Left colon (tissue), 2 donors: ENCODE data around the gene HNRNPUL1. TPM values are rescaled to one million over a fixed set of nuclear protein-coding genes. Genes with fewer than 3 reads are reported as not detected.

Source experiments
- ATAC-seq: fragments of 200-7000 bp; cut with Tn5 transposase; one replicate; pipeline ENCODE4 v1.9.1; 2020; ENCODE audit warnings: mild to moderate bottlenecking, moderate library complexity
- DNase-seq, 2 donors: peaks; one replicate each; pipeline ENCODE4 v3.0.0-alpha.2; 2020
- intact Hi-C, 2 donors: fragments of 100-400 bp; cut with DNase I in 1 of 2; cut with micrococcal nuclease in 1 of 2; formaldehyde crosslinking; loops; one replicate each; pipeline versions ENCODE4 v1.11.2 to v1.14.0; 2022; cut with DNase I, micrococcal nuclease
- total RNA-seq, 2 donors: library from RNA; stranded (reverse); fragmentation: NEBNext Ultra II Directional; extraction: Animal tissue kit (Norgen Biotek cat#: 25700); gene quantifications; one replicate each; pipeline ENCODE4 v1.2.1, GENCODE V29; 2021
- donor health status: DM: no; HTN: no; CAD: no.
- donor health status: DM: yes; HTN: yes; CAD: no.

Gene HNRNPUL1
- total RNA-seq, 2 donors from 2014 or later: 162 to 172 TPM

DNA sequence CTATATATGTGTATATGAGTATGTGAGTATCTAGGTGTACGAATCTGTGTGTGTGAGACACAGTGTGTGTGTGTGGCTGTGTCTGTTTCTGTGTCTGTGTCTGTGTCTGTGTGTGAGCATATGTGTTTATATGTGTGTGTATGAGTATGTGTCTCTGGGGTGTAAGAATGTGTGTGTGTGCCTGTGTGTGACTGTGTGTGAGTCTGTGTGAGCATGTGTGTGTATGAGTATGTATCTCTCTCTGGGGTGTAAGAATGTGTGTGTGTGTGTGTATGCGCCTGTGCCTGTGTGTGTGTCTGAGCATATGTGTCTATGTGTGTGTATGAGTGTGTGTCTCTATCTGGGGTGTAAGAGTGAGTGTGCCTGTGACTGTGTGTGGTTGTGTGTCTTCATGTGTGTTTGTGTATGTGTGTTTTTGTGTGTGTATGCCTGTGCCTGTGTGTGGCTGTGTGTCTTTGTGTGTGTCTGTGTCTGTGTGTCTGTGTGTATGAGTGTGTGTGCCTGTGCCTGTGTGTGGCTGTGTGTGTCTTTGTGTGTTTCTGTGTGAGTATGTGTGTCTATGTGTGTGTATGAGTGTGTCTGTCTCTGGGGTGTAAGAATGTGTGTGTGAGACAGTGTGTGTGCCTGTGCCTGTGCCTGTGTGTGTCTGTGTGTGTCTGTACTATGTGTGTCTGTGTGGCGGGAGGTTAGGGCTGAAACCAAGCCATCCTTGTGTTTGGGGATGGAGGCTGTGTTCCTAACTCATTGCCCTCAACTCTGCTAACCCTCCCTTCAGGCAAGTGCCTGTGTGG, 33.9 kb upstream of the HNRNPUL1 start:
- ATAC-seq: no peak
- intact Hi-C loops: no loop called here
- no peak for DNase-seq

DNA sequence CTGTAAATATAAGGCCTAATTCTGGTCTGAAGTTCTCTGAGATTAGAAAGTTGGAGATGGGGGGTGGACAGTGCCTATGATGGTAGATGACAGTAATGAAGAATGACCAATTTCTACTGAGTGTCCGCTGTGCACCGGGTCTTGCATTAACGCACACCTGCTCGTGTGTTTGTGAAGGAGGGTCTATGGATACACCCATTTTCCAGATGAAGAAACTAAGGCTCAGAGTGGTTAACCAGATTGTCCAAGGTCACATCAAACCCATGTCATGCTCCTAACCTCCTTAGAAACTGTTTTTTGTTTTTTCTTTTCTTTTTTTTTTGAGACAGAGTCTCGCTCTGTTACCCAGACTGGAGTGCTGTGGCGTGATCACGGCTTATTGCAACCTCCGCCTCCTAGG, 31.5 kb upstream of the HNRNPUL1 start:
- intact Hi-C loops: no loop called here
- DNase-seq (no peak), ATAC-seq (no peak)

DNA sequence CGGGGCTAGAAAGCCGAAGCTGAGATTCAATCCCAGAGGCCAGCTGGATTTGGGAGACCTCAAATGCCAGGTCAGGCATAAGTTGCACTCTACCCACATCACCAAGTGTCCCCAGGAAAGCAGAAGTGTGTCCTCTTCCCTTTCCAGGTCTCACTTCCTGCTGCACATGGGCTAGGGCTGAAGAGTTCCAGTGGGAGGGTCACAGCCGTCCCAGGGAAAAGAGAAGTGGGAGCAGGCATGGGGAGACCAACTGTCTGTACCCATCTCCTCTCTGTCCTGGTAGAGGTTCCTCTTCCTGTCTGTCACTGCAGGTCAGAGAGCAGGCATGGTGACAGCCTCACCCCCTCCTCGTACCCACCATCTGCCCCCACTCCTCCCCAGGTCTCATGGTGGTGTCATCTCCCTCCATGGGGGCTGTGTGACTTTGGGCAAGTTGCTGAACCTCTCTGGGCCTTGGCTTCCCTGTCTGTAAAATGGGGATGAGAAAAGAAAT, 30.4 kb upstream of the HNRNPUL1 start:
- DNase-seq (peak in 1 of 2 donors; percentile 51), ATAC-seq (peak; percentile 38)
- intact Hi-C loops: no loop called here

DNA sequence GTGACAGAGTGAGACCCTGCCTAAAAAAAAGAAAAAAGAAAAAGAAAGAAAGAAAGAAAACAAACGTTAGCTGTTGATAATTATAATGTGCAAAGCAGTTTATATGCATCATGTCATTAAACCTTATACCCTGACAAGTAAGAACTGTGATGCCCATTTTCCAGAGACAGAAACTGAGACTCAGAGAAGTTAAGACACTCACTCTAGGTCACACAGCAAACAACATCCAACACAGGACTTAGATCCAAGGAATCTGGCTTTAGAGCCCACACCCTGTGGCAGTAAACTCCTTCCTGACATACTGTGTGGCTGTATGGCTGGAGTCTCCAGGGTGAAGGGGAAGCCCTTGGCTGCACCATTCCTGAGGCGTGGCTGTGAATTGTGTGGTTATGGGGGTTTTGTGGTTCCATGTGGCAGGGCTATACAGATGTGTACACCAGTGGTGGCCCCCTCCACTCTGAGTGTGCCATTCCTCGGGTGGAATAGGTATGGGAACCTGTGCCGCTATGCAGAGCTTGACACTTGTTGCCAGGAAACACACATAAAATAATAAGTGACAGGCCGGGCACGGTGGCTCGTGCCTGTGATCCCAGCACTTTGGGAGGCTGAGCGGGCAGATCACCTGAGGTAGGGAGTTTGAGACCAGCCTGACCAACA, 29.5 kb upstream of the HNRNPUL1 start:
- intact Hi-C loops: no loop called here
- DNase-seq (no peak), ATAC-seq (no peak)

DNA sequence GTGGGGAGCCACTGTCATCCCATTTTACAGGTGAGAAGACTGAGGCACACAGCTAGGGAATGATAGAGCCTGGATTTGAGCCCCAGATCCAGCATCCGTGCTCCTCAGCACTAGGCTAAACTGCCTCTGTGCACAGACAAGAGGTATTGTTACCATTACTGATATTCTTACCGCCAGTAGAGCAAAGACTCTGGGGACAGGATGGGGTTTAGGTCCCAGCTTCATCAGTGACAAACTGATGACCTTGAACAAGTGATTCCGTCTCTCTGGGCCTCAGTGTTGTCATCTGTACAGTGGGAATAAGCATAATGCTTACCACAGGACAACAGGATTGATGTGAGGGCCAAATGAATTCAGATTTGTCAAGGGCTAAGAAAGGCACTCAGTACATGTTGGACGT, 28.7 kb upstream of the HNRNPUL1 start:
- DNase-seq (no peak), ATAC-seq (no peak)

DNA sequence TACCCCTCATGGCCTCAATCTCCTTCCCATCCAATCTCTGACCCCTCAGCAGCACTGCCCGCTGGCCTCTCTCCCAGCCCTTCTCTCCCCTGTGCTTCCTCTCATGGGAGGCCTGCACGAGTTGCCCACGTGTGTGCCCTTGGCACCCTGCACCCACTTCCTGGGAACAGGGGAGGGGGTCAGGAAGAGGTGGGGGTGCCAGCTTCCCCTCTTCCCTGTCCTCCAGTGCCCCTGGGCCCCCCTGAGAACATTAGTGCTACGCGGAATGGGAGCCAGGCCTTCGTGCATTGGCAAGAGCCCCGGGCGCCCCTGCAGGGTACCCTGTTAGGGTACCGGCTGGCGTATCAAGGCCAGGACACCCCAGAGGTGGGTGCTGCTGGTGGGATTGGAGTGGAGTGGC, 25.9 kb upstream of the HNRNPUL1 start:
- ATAC-seq: no peak
- no peak for DNase-seq
- intact Hi-C loops: no loop called here

More for the DNA sequence above, 28.7 kb upstream of the HNRNPUL1 start:
- intact Hi-C loops: no loop called here

DNA sequence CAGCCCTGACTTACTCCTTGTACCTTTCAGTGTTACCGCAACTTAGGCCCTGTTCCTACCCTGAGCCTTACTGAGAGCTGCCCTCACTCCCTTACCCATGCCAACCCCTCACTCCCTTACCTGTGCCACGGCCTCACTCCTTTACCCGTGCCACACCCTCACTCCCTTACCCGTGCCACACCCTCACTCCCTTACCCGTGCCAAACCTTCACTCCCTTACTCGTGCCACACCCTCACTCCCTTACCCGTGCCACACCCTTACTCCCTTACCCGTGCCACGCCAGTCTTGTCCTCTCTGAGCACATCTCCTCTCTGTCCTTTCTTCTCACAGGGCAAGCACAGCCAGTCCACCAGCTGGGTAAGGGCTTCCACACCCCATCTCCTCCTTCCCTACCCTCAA, 24.8 kb upstream of the HNRNPUL1 start:
- intact Hi-C loops: no loop called here
- DNase-seq: no peak
- peak; percentile 65 for ATAC-seq

DNA sequence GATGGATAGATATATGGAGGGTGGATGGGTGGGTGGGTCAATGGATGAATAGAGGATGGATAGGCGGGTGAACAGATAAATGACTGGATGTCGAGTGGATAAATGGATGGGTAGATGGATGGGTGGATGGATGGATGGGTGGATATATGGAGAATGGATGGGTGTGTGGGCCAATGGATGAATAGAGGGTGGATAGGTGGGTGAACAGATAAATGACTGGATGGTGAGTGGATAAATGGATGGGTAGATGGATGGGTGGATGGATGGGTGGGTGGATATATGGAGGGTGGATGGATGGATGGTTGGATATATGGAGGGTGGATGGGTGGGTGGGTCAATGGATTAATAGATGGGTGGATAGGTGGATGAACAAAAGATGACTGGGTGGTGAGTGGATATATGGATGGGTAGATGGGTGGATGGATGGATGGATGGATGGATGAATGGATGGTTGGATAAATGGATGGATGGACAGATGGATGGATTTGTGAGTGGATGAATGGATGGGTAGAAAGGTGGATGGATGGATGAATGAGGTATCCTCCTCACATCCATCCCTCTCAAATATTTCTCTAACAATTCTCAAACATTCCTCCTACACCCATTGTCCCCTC, 24.1 kb upstream of the HNRNPUL1 start:
- no peak for DNase-seq
- intact Hi-C loops: no loop called here

DNA sequence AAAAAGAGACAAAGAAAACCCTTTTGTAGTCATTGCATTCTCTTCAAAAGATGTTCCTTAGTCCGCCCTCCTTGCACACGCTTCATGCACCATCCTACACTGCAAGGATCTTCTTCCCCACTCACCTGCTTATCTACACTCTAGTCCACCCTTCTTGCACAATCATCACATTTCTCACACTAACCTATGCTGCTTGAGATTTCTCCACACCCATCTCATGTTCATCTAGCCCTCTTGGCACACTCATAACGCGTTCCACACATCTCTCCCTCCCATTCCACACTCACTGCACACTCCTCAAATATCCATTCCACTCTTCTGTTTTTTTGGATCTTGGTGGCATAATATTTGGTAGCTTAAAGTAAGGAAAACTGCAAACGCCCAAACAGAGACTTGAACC, 22.3 kb upstream of the HNRNPUL1 start:
- ATAC-seq (no peak), DNase-seq (no peak)
- intact Hi-C loops: no loop called here

More for the DNA sequence above, 24.1 kb upstream of the HNRNPUL1 start:
- ATAC-seq: no peak

DNA sequence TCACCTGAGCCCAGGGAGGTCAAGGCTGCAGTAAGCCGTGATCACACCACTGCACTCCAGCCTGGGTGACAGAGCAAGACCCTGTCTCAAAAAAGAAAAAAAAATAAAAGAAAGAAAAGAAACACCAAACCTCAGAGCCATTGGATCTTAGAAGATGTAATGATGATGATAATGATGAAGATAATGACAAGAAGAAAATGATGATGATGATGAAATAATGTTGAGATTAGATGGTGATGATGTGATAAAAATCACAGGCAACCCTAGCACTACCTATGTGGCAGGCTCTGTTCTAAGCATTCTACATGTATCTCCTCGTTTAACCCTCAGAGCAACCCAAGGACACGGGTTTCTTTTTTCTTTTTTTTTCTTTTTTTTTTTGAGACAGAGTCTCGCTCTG, 20.1 kb upstream of the HNRNPUL1 start:
- DNase-seq: no peak
- intact Hi-C loops: no loop called here

DNA sequence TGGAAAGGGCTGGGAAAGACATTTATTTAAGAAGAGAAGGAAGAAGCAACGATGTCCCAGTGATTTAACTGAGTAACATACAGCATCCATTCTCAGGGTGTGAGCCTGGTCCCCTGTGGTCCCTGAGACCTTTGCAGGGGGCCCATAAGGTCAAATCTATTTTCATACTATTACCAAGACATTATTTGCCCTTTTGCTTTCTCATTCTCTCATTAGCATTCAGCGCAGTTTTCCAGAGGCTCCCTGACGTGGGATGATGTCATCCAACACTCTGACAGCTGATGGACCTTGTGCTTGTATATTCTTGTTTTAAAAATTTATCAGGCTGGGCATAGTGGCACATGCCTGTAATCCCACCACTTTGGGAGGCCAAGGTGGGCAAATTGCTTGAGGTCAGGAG, 18.3 kb upstream of the HNRNPUL1 start:
- DNase-seq (no peak), ATAC-seq (no peak)
- intact Hi-C loops: no loop called here

More for the DNA sequence above, 20.1 kb upstream of the HNRNPUL1 start:
- ATAC-seq: no peak

DNA sequence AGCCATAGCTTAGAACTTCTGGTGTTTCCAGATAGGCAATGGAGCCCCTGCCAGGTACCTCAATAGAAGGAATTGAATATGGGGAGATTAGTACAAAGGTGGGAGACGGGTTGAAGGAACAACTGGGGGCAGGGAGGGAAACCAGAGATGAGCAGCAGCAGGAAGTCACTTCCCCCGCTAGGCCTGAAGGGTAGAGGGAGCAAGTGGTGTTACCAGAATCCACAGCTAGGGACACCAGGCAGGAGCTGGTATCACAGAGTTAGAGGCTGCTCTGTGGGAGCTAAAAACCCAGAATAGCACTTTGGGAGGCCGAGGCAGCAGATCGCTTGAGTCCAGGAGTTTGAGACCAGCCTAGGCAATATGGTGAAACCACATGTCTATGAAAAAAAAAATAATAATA, 15.3 kb upstream of the HNRNPUL1 start:
- DNase-seq (no peak), ATAC-seq (no peak)
- intact Hi-C loops: no loop called here

DNA sequence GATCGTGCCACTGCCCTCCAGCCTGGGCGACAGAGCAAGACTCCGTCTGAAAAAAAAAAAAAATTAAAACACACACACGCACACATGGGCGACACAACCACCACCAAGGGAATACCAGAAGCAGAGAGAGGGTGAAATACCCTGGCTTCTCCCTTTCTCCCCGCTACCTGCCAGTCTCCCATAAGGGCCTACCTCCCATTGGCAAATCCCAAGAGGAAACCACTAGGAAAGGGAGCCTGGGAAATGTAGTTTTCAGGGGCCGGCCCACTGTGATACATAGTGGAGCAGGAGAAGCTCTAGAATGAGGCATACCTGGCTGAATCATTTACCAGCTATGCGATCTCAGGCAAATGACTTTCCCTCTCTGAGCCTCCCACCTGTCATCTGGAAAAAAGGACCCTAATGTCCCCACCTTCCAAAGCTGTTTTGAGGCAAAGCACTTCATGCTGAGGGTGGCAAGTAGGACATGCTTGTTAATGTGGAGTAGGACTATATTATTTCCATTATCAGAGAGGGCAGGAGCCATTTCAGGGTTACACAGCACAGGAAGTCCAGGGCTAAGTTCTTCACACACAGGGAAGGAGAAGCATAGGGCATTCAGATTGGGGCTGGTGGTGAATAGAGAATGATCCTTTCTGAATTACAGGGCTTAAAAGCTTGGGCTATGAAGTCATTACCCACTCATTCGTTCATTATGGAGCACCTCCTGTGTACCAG, 14.3 kb upstream of the HNRNPUL1 start:
- DNase-seq: no peak
- ATAC-seq: no peak
- intact Hi-C loops: loop anchor here in 1 of 2 donors (10.0 kb wide), 1 partner anchor 45 kb away; no protein-coding TSS in a partner anchor

DNA sequence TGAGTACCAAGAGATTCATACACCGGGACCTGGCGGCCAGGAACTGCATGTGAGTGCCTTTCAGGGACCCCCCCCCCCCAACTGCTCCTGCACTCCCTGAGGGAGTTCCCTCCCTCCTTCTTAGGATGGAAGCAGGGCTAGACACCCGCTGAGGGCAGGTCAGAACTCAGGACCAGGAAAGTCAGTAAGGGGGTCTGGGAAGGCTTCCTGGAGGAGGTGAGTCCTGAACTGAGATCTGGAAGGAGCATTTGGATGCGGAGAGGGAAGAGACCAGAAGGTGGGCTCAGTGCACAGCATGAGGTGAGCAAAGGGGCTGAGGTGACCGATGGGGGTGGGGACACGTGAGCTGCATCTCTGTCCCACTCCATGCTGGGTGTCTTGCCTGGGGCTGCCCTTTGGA, 10.5 kb upstream of the HNRNPUL1 start:
- DNase-seq: no peak
- intact Hi-C loops: loop anchor here in 1 of 2 donors (10.0 kb wide), 1 partner anchor 49 kb away; no protein-coding TSS in a partner anchor
- ATAC-seq: no peak

DNA sequence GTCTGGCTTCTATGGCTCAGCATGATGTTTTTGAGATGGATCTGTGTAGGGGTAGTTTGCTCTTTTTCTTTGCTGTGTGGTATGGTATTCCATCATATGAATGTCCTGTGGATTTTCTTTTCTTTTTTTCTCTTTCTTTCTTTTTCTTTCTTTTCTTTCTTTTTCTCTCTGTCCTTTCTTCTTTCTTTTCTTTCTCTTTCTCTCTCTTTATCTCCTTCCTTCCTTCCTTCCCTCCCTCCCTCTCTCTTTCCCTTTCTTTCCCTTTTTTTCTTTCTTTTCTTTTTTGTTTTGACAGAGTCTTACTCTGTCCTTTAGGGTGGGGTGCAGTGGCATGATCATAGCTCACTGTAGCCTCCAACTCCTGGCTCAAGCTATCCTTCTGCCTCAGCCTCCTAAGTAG, 9.0 kb upstream of the HNRNPUL1 start:
- intact Hi-C loops: loop anchor here in 1 of 2 donors (10.0 kb wide), 1 partner anchor 50 kb away; no protein-coding TSS in a partner anchor
- DNase-seq (no peak), ATAC-seq (no peak)

DNA sequence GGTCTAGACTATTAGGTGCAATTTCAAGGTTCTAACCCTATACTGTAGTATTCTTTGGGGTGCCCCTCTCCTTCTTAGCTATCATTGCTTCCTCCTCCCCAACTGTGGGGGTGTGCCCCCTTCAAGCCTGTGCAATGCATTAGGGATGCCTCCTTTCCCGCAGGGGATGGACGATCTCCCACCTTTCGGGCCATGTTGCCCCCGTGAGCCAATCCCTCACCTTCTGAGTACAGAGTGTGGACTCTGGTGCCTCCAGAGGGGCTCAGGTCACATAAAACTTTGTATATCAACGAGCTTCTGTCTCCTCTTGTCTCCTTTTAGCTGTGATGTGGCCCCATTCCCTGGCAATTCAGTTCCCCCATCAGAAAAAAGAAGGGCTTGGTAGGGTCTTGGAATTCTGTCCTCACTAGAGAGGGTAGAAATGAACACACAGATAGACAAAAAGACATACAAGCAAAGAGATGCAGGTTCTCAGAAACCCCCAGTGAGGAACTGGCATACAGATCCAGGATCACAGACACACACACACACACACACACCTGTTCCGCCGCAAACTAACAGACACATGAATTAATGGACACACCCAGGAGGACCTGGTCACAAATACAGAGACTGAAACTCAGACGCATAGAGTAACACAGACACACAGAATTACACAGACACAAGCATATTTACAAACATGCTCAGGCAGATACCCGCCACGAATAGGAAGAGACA, 2.5 kb upstream of the HNRNPUL1 start:
- ATAC-seq (no peak), DNase-seq (peak; percentile 33 to 40)
- intact Hi-C loops: loop anchor here in 1 of 2 donors (5.0 kb wide), 1 partner anchor 59 kb away; no protein-coding TSS in a partner anchor

DNA sequence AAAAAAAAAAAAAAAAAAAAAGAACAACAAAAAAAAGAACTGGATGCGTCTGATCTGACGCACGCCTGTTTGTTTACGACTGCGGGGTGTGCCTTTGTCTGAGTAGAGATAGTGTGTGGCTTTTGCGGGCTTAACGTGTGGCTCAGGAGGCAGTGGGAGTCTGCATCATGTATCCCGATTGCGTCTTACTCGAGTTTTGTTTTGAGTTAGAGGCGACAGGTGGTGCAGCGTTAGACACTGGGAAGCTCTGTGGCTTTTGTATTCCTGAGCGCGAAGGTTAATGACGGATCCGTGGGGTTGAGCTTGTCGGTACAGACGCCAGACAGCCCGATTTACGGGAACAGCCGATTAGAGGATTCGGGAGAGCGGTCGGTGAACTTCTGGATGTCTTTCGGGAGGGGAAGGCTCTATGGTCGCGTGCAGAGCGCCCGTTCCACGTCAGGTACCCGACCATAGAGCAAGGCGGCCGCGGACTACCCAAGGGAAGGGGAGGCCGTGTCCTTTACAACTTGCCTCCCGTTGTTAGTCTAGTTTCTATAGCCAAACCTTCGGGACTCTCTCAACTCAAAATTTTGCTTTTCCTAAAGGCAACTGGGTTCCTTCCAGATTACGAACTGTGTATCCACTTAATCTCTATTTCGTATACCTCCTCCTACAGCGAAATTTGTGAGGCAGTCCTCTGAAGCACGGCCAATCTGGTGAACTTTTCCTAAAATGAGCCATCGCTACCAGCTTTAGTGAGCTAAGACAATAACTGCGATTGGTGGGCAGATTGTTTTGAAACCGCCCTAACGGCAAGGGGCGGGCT, 926 bp upstream of the HNRNPUL1 start:
- intact Hi-C loops: loop anchor here in 1 of 2 donors (5.0 kb wide), 1 partner anchor 61 kb away; no protein-coding TSS in a partner anchor
- ATAC-seq (peak; percentile 38), DNase-seq (peak; percentile 76 to 79)
